GM23248 (cell line): Measurements from ENCODE around the gene CAMK2D.

Source experiments
- EZH2 ChIP-seq: fragments of 200-600 bp; sonication (generic); IDR thresholded peaks from 2 replicates; pipeline ENCODE4 v1.6.1; 2018; ENCODE audit warnings: antibody characterized with exemption, mild to moderate bottlenecking; ENCODE audit not compliant: insufficient read depth, poor library complexity, severe bottlenecking
- EZH2phosphoT487 ChIP-seq: fragments of 200-600 bp; sonication (generic); IDR thresholded peaks from 2 replicates; pipeline ENCODE4 v1.6.1; 2018; ENCODE audit warnings: antibody characterized with exemption, moderate library complexity, mild to moderate bottlenecking, low read depth; ENCODE audit not compliant: insufficient read depth

- TF ChIP-seq EZH2phosphoT487 (no peak), EZH2 (no peak)
Measured at GRCh38 chr4:113406723-113407016, 354.9 kb downstream of the CAMK2D start.
